Activated CD8-positive, alpha-beta memory T cell treated with anti-CD3 and anti-CD28 coated beads for 24 hours (primary cell): ENCODE measurements around the gene SH2D3C.

Source experiments
- DNase-seq: peaks from one replicate; pipeline ENCODE4 v3.0.0-alpha.2; 2020

Gene SH2D3C

GRCh38 chr9:127738666-127739065, 39.8 kb downstream of the SH2D3C start:
- DNase-seq, result no peak

GRCh38 chr9:127735530-127736185, 42.8 kb downstream of the SH2D3C start:
- DNase-seq, result no peak

GRCh38 chr9:127734747-127735529, 43.5 kb downstream of the SH2D3C start, which contains the start of gene TOR2A:
TSS of gene TOR2A (minus strand) at chr9:127735294. CDS start at chr9:127735270, 24 bp downstream.
- DNase-seq, result peak; percentile 99

GRCh38 chr9:127734247-127734746, 44.2 kb downstream of the SH2D3C start:
- no peak for DNase-seq

GRCh38 chr9:127733614-127734013, 44.9 kb downstream of the SH2D3C start:
- DNase-seq, result no peak

GRCh38 chr9:127732444-127732843, 46.0 kb downstream of the SH2D3C start:
- DNase-seq, result no peak

- no peak for DNase-seq
Measured at GRCh38 chr9:127731938-127732337, 46.5 kb downstream of the SH2D3C start.

GRCh38 chr9:127730799-127731410, 47.6 kb downstream of the SH2D3C start:
- no peak for DNase-seq

GRCh38 chr9:127730262-127730661, 48.2 kb downstream of the SH2D3C start:
- DNase-seq, result no peak

GRCh38 chr9:127729522-127730256, 48.8 kb downstream of the SH2D3C start:
- DNase-seq, result no peak

- DNase-seq, result no peak
Measured at GRCh38 chr9:127728808-127729207, 49.7 kb downstream of the SH2D3C start.

GRCh38 chr9:127726871-127727270, 51.6 kb downstream of the SH2D3C start:
- DNase-seq, result no peak

GRCh38 chr9:127724012-127724411, 54.5 kb downstream of the SH2D3C start:
- no peak for DNase-seq

- no peak for DNase-seq
Measured at GRCh38 chr9:127723444-127723843, 55.0 kb downstream of the SH2D3C start.

GRCh38 chr9:127723013-127723412, 55.5 kb downstream of the SH2D3C start:
- DNase-seq, result no peak

- DNase-seq, result no peak
Measured at GRCh38 chr9:127722055-127722745, 56.3 kb downstream of the SH2D3C start.

- DNase-seq, result no peak
Measured at GRCh38 chr9:127721391-127721821, 57.1 kb downstream of the SH2D3C start.

GRCh38 chr9:127720865-127721227, 57.6 kb downstream of the SH2D3C start:
- no peak for DNase-seq

GRCh38 chr9:127720031-127720864, 58.2 kb downstream of the SH2D3C start:
- peak; percentile 72 for DNase-seq

- no peak for DNase-seq
Measured at GRCh38 chr9:127717766-127718165, 60.7 kb downstream of the SH2D3C start.

GRCh38 chr9:127716412-127716811, 62.1 kb downstream of the SH2D3C start:
- DNase-seq, result no peak
